H1 (cell line): ENCODE data around the gene CDH2. TPM values are rescaled to one million over a fixed set of nuclear protein-coding genes. Genes with fewer than 3 reads are reported as not detected.

Experiments used
- CTCF ChIA-PET: fragments of 300-600 bp; sonication (Branson Sonifier 250); formaldehyde crosslinking; loops from one replicate; lab custom pipeline; 2021; ENCODE audit not compliant: partially characterized antibody; lab: Charles Lee
- POLR2A ChIA-PET: fragments of 300-600 bp; sonication (Branson Sonifier 250); formaldehyde crosslinking; loops from one replicate; lab custom pipeline; 2021; ENCODE audit warnings: inconsistent platforms; ENCODE audit not compliant: partially characterized antibody; lab: Charles Lee
- DNase-seq, 2 experiments: peaks; one replicate each; pipeline versions ENCODE4 v3.0.0 to v3.0.0-alpha.2; 2010 to 2022; ENCODE audit warnings: low spot score in 2 of 2, low read depth in 1 of 2, mixed read lengths in 1 of 2
- FAIRE-seq: peaks from 2 replicates; lab custom pipeline; 2011; peaks lifted over from hg19 to GRCh38; lab: Jason Lieb, UNC
- H2AFZ ChIP-seq: 2 replicates; pipeline ENCODE4 v1.8.1; 2012; ENCODE audit warnings: low read length, inconsistent platforms
- H2AK5ac ChIP-seq: 2 replicates; pipeline ENCODE4 v1.6.1; 2013; ENCODE audit warnings: low read depth, low read length
- H2BK120ac ChIP-seq: replicated peaks from 2 replicates; pipeline ENCODE3; 2013; ENCODE audit warnings: low read depth, low read length, inconsistent platforms
- H2BK12ac ChIP-seq: 2 replicates; pipeline ENCODE4 v1.6.1; 2013; ENCODE audit warnings: low read depth, low read length
- H2BK15ac ChIP-seq: 2 replicates; pipeline ENCODE4 v1.6.1; 2013; ENCODE audit warnings: low read length
- H2BK20ac ChIP-seq: 2 replicates; pipeline ENCODE4 v1.6.1; 2013; ENCODE audit warnings: low read length
- H2BK5ac ChIP-seq: 2 replicates; pipeline ENCODE4 v1.6.1; 2013; ENCODE audit warnings: low read depth, low read length
- H3K14ac ChIP-seq: 2 replicates; pipeline ENCODE4 v1.6.1; 2013; ENCODE audit warnings: inconsistent platforms; ENCODE audit not compliant: insufficient read length
- H3K18ac ChIP-seq: 2 replicates; pipeline ENCODE4 v1.6.1; 2013; ENCODE audit warnings: low read length; ENCODE audit errors: extremely low read depth
- H3K23ac ChIP-seq: 2 replicates; pipeline ENCODE4 v1.6.1; 2013; ENCODE audit warnings: inconsistent platforms; ENCODE audit not compliant: insufficient read length
- H3K23me2 ChIP-seq: 2 replicates; pipeline ENCODE4 v1.6.1; 2013; ENCODE audit warnings: low read depth, low read length
- H3K27ac ChIP-seq: 2 replicates; pipeline ENCODE4 v1.6.1; 2011; ENCODE audit warnings: low read depth, low read length, inconsistent platforms
- H3K27me3 ChIP-seq, 4 experiments: replicated peaks in 1 of 4; 1 replicate in 1 of 4; 2 replicates in 3 of 4; pipeline versions ENCODE4 v1.6.1 to v1.8.1; 2011 to 2013; ENCODE audit warnings: low read length in 3 of 4, mild to moderate bottlenecking in 3 of 4, inconsistent platforms in 2 of 4, mixed read lengths in 2 of 4, moderate library complexity in 1 of 4; ENCODE audit not compliant: control insufficient read depth in 3 of 4, insufficient read depth in 3 of 4; ENCODE audit errors: extremely low read depth in 1 of 4
- H3K36me3 ChIP-seq, 4 experiments: 2 replicates each; pipeline versions ENCODE4 v1.6.1 to v1.8.1; 2011 to 2013; ENCODE audit warnings: mild to moderate bottlenecking in 4 of 4, low read length in 3 of 4, moderate library complexity in 2 of 4, control low read depth in 1 of 4, inconsistent platforms in 1 of 4; ENCODE audit not compliant: insufficient read depth in 4 of 4, control insufficient read depth in 2 of 4
- H3K4ac ChIP-seq: replicated peaks from 2 replicates; pipeline ENCODE3; 2013; ENCODE audit warnings: low read length, low read depth, mixed read lengths, inconsistent platforms; ENCODE audit not compliant: insufficient read length
- H3K4me1 ChIP-seq, 4 experiments: replicated peaks in 1 of 4; 1 replicate in 1 of 4; 2 replicates in 3 of 4; pipeline versions ENCODE4 v1.6.1 to v1.8.1; 2011 to 2013; ENCODE audit warnings: low read length in 3 of 4, inconsistent platforms in 2 of 4, mixed read lengths in 1 of 4; ENCODE audit not compliant: insufficient read depth in 4 of 4, control insufficient read depth in 3 of 4
- H3K4me2 ChIP-seq, 2 experiments: 2 replicates each; pipeline versions ENCODE4 v1.6.1 to v1.8.1; 2011 to 2013; ENCODE audit warnings: low read depth in 2 of 2, low read length in 2 of 2, control low read depth in 1 of 2, inconsistent platforms in 1 of 2, mild to moderate bottlenecking in 1 of 2; ENCODE audit not compliant: insufficient read depth in 1 of 2
- H3K4me3 ChIP-seq, 4 experiments: fragments of 200-600, 300-600 bp in 1 of 4; sonication (generic), shearing (Covaris generic), sonication (Bioruptor Twin) in 1 of 4; 2 replicates each; pipeline versions ENCODE4 v1.5.1 to v1.8.1; 2011 to 2016; ENCODE audit warnings: low read length in 4 of 4, low read depth in 3 of 4, control low read depth in 2 of 4, inconsistent platforms in 2 of 4, mild to moderate bottlenecking in 2 of 4, mixed read lengths in 1 of 4, moderate library complexity in 1 of 4; ENCODE audit not compliant: insufficient read depth in 2 of 4; ENCODE audit errors: extremely low read depth in 1 of 4
- H3K56ac ChIP-seq: replicated peaks from 2 replicates; pipeline ENCODE3; 2013; ENCODE audit warnings: low read depth, mild to moderate bottlenecking, mixed read lengths, low read length, inconsistent platforms; ENCODE audit not compliant: insufficient read length
- H3K79me1 ChIP-seq: 2 replicates; pipeline ENCODE4 v1.6.1; 2013; ENCODE audit warnings: low read depth, low read length, control low read depth
- H3K79me2 ChIP-seq, 2 experiments: 2 replicates each; pipeline versions ENCODE4 v1.6.1 to v1.8.1; 2012 to 2013; ENCODE audit warnings: low read length in 2 of 2, mild to moderate bottlenecking in 2 of 2, inconsistent platforms in 1 of 2; ENCODE audit not compliant: insufficient read depth in 2 of 2, control insufficient read depth in 1 of 2
- H3K9ac ChIP-seq, 4 experiments: replicated peaks in 1 of 4; 1 replicate in 1 of 4; 2 replicates in 3 of 4; pipeline versions ENCODE4 v1.6.1 to v1.8.1; 2011 to 2013; ENCODE audit warnings: low read depth in 3 of 4, low read length in 3 of 4, control low read depth in 2 of 4, mild to moderate bottlenecking in 2 of 4, moderate library complexity in 2 of 4, inconsistent platforms in 1 of 4; ENCODE audit errors: extremely low read depth in 1 of 4
- H3K9me3 ChIP-seq, 2 experiments: 2 replicates each; pipeline versions ENCODE4 v1.6.1 to v1.8.1; 2012 to 2013; ENCODE audit warnings: mild to moderate bottlenecking in 2 of 2, moderate library complexity in 2 of 2, control low read depth in 1 of 2, inconsistent platforms in 1 of 2, low read depth in 1 of 2, low read length in 1 of 2, mixed read lengths in 1 of 2; ENCODE audit not compliant: insufficient read depth in 2 of 2
- H4K20me1 ChIP-seq, 2 experiments: replicated peaks in 1 of 2; 2 replicates each; pipeline versions ENCODE3 to v1.8.1; 2011 to 2013; ENCODE audit warnings: inconsistent platforms in 2 of 2, low read length in 2 of 2, mild to moderate bottlenecking in 1 of 2; ENCODE audit not compliant: insufficient read depth in 2 of 2, control insufficient read depth in 1 of 2
- H4K5ac ChIP-seq: 2 replicates; pipeline ENCODE4 v1.6.1; 2013; ENCODE audit warnings: low read length, low read depth, mixed read lengths, inconsistent platforms; ENCODE audit not compliant: insufficient read length
- H4K8ac ChIP-seq: 2 replicates; pipeline ENCODE4 v1.8.0; 2013; ENCODE audit warnings: mild to moderate bottlenecking, moderate library complexity, low read length, inconsistent platforms; ENCODE audit not compliant: insufficient read depth; ENCODE audit errors: extremely low read depth
- H4K91ac ChIP-seq: replicated peaks from 2 replicates; pipeline ENCODE3; 2013; ENCODE audit warnings: low read length, mixed read lengths, inconsistent platforms; ENCODE audit not compliant: insufficient read length
- BACH1 ChIP-seq: IDR thresholded peaks from 2 replicates; pipeline ENCODE4 v1.6.1; 2012; ENCODE audit warnings: low read length, improper control_type of control experiment
- WGBS, 2 experiments: shearing (Covaris generic) in 1 of 2; methylation state at CpG; one replicate each; pipeline versions ENCODE4 v1.1.6 to v1.1.7; 2013 to 2015; ENCODE audit warnings: low lambda C conversion rate in 2 of 2, mixed read lengths in 2 of 2, inconsistent platforms in 1 of 2, low coverage in 1 of 2, missing lambda C conversion rate in 1 of 2; ENCODE audit not compliant: insufficient replicate concordance in 2 of 2, insufficient coverage in 1 of 2, insufficient read length in 1 of 2; ENCODE audit errors: extremely low coverage in 1 of 2, missing lambda C conversion rate in 1 of 2; 5-methylcytosine and 5-hydroxymethylcytosine counted together
- polyA plus RNA-seq, 7 experiments: library from polyadenylated mRNA; depleted of rRNA in 3 of 7; stranded (reverse) in 5 of 7; unstranded in 2 of 7; fragments of >200 nt in 5 of 7; fragments of 200-250 nt in 2 of 7; gene quantifications; 1 replicate in 5 of 7; 2 replicates in 1 of 7; 4 replicates in 1 of 7; pipeline versions ENCODE4 v1.2.1 to v1.2.3, GENCODE V29; 2011 to 2013; ENCODE audit warnings: missing spikeins in 2 of 7, mixed read lengths in 2 of 7
- total RNA-seq: library from RNA; stranded (reverse); fragmentation: NEBNext Ultra II Directional; extraction: Animal tissue kit (Norgen Biotek cat#: 25700); gene quantifications from 2 replicates; pipeline ENCODE4 v1.2.1, GENCODE V29; 2021
- TF ChIP-seq, protein P1 (sequence below): IDR thresholded peaks from 2 replicates; pipeline ENCODE4 v1.6.1; 2011; ENCODE audit warnings: low read depth, mild to moderate bottlenecking, low read length; ENCODE audit not compliant: insufficient read depth

CDH2 gene
- total and polyA plus RNA-seq, 2 of the 8 experiments (the other 6 are each of a cell fraction or from before 2014, with no cell fraction given), result 15.0 to 56.5 TPM

DNA sequence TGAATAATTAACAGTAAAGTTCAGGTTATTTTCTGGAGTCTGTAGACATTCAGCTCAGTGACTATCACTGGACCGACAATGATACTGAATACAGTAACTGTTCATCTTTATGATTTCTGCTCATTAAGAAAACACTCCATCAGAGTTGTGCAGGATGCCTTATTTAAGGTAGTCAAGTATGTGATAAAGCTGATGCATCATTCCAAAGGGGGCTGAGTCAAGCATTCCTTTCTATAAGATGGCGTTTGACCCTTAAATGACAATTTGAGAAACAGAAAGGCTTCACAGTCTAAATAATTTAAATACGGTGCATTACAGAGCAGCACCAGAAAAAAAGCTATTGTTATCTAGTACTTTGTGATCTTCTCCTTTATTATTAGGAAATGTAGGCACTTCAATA lies 131.1 kb downstream of the CDH2 start:
- Histone ChIP-seq H3K18ac (no peak overlapping the region), H3K79me2 (no peaks in the 10 kb centered on the region), H4K8ac (no peak overlapping the region), H3K27ac (no peak overlapping the region), H2AK5ac (no peak overlapping the region), H4K5ac (no peak overlapping the region), H3K27me3 (no peaks in the 10 kb centered on the region), H2BK12ac (no peak overlapping the region), H3K79me1 (no peaks in the 10 kb centered on the region), H2AFZ (no peak overlapping the region), H3K23ac (no peak overlapping the region), H4K20me1 (no peaks in the 10 kb centered on the region), H3K4me1 (peaks cover 0 to 20% (median 3%) of the 10 kb centered on the region in 4 experiments; a peak in 2 of 7 replicates), H2BK20ac (no peak overlapping the region), H4K91ac (no peak overlapping the region), H3K9me3 (peaks cover 0 to 3% of the 10 kb centered on the region in 2 experiments; a peak in 1 of 4 replicates), H2BK15ac (no peak overlapping the region), H3K56ac (no peak overlapping the region), H2BK5ac (no peak overlapping the region), H3K9ac (no peak overlapping the region), H3K36me3 (no peaks in the 10 kb centered on the region), H3K4ac (no peak overlapping the region), H2BK120ac (no peak overlapping the region), H3K4me3 (no peak overlapping the region), H3K23me2 (no peaks in the 10 kb centered on the region), H3K14ac (no peak overlapping the region), H3K4me2 (peak overlapping the region in 1 of 2 experiments; percentile 38; a peak in 2 of 4 replicates)
- ChIA-PET POLR2A (interaction anchor here (1.8 kb wide), 1 partner anchor 9 kb away, joined by 4 read pairs; no protein-coding TSS in a partner anchor), CTCF (interaction anchor here (1.0 kb wide), 1 partner anchor 9 kb away, joined by 3 read pairs; no protein-coding TSS in a partner anchor)
- no peak for FAIRE-seq
- TF ChIP-seq, protein P1, sequence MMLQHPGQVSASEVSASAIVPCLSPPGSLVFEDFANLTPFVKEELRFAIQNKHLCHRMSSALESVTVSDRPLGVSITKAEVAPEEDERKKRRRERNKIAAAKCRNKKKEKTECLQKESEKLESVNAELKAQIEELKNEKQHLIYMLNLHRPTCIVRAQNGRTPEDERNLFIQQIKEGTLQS, result no peak
- peak; percentile 46; the same call in 1 of the 2 replicates for TF ChIP-seq BACH1
- WGBS, 2 experiments, result 49% methylated on average over 3 of the region's 3 CpGs; no CpG with 5 or more reads in 1 of the 2 experiments
- DNase-seq, result no peak
